ENCODE data around the gene EVA1A.

Gene EVA1A

GRCh38 chr2:75587954-75588587 lies 27.3 kb upstream of the EVA1A start:
- peak; percentile 51 for DNase-seq

- no peak for DNase-seq
These were observed 26.2 kb upstream of the EVA1A start for GRCh38 chr2:75586971-75587370.

GRCh38 chr2:75582840-75583239 lies 22.1 kb upstream of the EVA1A start:
- DNase-seq = no peak

- DNase-seq = no peak
These were observed 19.9 kb upstream of the EVA1A start for GRCh38 chr2:75580606-75581005.

GRCh38 chr2:75580156-75580555 lies 19.4 kb upstream of the EVA1A start:
- DNase-seq = no peak

- no peak for DNase-seq
These were observed 18.4 kb upstream of the EVA1A start for GRCh38 chr2:75579186-75579585.

GRCh38 chr2:75577280-75577679 lies 16.5 kb upstream of the EVA1A start:
- no peak for DNase-seq

DNA sequence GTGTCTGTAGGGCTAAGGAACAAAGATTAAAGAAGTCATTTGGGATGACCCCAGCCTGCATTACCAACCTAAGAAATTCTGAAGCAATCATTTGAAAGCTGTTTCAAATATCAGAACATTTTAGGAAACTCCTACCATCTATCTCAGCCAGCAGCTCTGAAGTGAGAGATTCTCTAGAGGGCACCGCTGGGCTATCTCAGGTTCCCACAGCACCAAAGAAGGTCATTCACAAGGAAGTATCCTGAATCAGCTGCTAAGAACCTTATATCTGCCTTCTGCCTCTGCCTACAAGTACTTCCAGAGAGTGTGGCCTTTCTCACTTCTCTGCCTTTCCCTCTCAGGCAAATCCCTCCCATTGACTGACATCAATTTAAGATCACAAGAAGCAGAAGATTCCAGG lies 13.4 kb upstream of the EVA1A start:
- DNase-seq = no peak

DNA sequence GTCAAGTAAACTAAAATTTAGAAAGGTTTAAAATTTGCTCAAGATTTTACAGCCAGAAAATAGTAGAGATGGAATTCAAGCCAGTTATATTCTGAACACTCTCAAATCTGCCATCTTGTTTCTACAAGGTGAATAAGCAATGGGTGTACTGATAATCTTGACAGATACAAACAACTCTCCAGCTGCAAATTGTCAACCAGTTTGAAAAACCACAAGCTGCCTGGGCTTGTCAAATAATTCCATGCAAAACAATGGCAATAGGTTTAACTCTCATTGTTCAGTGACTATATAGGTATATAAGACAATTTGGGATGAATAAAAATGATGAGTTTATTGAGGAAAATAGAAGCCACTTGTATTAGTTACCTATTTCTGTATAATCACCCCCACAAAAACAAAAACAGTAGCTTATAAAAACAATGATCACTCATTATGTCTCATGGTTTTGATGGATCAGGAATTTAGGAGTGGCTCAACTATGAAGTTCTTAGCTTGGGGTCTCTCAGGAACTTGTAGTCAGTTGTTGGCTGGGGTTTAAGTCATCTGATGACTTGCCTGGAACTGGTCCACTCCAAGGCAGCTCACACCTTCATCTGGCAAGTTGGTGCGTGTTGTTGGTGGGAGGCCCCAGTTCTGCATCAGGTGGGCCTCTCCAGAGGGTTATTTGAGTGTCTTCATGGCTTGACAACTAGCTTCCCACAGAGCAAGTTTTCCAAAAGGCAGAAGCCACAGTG lies 12.6 kb upstream of the EVA1A start:
- DNase-seq = no peak

GRCh38 chr2:75571730-75572430 lies 11.1 kb upstream of the EVA1A start:
- DNase-seq = no peak

DNA sequence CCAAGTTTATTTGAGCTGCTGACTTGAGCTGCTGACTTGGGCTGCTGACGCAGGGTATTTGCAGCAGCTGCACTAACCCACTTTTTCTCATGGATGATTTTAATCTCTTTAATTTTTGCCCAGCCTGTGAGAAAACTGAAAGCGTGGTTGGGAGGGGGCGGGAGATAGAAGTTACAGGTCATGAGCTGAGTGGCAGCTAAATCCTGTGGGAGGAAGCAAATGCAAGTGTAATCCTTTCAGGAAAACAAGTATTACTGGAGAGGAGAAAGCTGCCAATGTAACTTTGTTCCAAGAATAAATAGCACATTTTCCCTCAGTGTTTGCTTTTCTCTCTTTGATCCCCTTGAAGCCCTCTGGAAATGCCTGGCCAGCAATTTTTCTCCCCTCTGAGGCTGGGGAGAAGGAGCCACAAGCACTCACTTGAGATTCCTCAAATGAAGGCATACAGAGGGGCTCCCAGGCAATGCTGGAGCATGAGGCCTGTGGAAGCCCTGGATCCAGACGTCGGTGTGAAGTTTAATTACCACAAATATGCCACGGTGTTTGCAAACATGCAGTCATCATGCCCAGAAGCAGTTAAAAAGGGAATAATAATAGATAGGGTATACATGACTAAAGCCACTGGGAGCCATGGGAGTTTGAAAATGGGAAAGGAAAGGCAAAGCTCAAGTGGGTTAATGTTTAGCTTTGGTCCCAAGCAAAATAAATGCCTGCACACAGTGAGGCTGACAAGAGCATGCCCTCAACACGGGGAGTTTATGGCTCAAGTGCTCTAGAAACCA lies 10.4 kb upstream of the EVA1A start:
- no peak for DNase-seq

- no peak for DNase-seq
These were observed 9.5 kb upstream of the EVA1A start for GRCh38 chr2:75570024-75570947.

- no peak for DNase-seq
These were observed 8.8 kb upstream of the EVA1A start for GRCh38 chr2:75569546-75569945.

GRCh38 chr2:75568174-75568573 lies 7.4 kb upstream of the EVA1A start:
- DNase-seq = no peak

GRCh38 chr2:75565472-75566462 lies 5.0 kb upstream of the EVA1A start:
- DNase-seq = no peak

DNA sequence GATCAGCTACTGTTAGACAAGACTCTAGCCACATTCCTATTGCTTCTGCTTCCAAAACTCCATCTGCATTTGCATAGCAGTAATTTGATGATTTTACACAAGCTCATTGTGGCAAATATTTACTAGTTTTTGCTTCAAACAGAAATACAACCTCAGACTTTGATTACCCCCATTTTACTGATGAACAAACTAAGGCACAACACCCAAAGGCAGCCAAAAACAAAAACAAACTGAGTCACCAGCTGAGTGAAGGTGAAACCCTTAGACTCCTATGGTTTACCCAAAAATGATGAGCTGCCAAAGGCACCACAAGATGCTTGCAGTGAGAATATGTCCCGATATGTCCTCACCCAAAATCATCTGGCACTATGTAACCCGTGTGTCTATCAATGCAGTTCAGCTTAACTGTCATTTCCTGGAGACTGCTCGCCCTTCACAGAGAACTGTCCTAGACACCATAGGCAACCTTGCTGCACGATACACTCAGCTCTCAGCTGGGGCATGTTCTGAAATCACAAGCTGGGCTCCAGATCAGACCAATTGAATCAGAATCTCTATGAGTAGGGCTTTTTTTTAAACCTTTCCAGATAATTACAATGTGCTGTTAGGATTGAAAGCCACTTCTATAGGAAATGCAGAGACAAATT lies 4.1 kb upstream of the EVA1A start:
- no peak for DNase-seq

DNA sequence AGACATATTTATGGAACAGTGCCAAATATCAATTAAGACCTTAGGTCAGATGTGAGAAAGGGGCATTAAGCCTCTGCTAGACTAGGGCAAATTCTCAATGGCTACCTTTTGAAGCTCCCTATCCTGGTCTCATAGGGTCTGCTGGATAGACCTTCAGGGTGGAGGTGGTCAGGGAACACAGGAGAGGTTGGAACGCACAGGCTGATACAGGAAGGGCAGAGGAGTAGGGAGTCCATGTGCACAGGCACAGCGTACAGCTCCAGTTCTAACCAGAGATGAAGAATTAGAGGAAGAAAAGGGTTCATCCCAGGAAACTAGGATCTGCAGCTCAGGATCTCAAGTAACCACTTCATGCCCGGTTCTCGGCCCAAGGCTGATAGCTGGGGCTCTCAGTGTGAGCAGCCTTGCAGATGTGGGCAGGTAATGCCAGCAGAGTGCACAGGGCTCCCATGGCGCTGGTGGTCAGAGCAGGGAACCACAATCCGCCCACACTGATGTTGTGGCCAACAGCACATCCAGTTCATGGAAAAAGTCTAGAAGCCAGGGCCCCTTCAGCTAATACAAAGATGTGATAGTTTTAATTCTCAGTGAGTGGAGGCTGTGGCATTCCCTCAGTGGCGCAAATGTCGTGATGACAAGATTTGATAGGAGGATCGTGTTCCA lies 3.4 kb upstream of the EVA1A start:
- no peak for DNase-seq

DNA sequence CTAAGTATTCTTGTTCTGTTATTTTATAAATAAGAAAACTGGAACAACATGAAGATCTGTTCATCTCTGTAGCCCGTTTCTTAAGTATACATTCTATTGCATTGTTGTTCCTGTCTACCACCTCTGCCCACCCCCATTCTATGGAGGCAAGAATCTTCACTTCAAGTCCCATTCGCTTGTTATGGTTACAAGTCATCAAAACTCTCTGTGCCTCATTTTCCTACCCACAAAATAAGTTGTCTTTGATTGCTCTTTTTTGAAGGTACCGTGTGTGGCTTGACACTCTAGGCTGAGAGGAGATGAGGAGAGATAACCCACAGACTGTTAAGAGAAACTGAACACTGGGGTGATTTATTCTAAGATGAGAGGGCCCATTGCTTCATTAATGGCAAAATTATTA lies 2.9 kb upstream of the EVA1A start:
- no peak for DNase-seq

GRCh38 chr2:75562513-75562864 lies 1.8 kb upstream of the EVA1A start:
- DNase-seq = no peak
